HG03095 (cell line): ENCODE data around the gene C2CD2.

Experiments
- ATAC-seq: cut with Tn5 transposase; IDR thresholded peaks from one replicate; pipeline ENCODE4 v1.9.1; 2021; ENCODE audit warnings: moderate library complexity; ENCODE audit not compliant: unreplicated experiment

Gene C2CD2

DNA sequence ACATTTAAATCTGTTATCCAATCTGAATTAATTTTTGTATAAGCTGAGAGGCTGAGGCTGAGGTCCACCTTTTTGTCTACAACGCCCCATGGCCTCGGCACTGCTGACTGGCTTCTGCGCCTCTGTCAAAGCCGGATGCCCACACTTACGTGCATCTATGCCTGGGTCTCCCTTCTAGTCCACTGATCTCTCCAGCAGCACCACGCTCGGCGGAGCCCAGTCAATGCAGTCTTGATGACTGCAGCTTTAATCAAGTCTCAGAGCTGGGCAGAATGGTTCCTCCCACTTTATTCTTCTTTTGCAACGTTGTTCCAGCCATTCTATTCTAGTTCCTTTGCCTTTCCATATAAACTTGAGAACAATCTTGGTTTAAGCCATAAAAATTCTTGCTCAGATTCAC is 84.0 kb downstream of the C2CD2 start:
- no peak for ATAC-seq

DNA sequence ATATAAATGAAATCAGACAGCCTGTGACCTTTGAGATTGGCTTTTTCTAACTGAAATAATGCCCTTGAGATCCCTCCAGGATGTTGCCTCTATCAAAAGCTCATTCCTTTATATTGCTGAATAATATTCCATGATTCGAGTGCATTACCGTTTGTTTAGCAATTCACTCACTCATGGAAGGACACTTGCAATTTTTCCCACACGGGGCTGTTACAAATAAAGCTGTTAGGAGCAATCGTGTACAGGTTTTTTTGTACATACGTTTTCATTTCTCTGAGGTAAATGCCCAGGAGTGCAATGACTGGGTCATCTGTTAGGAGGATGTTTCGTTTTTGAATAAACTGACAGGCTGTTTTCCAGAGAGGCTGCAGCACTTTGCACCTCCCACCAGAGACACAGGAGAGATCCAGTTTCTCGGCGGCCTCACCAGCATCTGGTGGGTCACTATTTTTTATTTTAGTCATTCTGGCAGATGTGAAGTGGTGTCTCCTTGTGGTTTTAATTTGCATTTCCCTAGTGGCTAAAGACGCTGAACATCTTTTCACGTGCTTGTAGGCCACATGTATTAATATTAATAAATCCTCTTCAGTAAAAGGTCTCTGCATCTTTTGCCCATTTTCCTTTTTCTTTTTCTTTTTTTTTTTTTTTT is 85.6 kb downstream of the C2CD2 start:
- ATAC-seq, result peak; percentile 39

DNA sequence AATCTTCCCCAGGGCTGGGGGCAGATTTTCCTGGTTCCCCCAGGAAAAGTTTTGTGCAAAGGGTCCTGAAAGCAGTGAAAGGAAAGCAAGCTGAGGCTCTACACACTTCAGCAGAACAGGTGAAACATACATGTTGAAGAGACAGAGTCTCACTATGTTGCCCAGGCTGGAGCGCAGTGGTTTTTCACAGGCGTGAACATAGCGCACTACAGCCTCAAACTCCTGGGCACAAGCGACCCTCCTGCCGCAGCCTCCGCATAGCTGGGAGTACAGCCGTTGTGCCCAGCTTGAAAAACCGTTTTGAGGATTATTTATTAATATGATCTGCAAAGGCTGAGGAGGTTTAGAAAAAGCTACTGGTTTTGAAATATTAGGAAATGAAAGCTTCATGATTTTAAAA is 86.5 kb downstream of the C2CD2 start:
- ATAC-seq, result no peak

DNA sequence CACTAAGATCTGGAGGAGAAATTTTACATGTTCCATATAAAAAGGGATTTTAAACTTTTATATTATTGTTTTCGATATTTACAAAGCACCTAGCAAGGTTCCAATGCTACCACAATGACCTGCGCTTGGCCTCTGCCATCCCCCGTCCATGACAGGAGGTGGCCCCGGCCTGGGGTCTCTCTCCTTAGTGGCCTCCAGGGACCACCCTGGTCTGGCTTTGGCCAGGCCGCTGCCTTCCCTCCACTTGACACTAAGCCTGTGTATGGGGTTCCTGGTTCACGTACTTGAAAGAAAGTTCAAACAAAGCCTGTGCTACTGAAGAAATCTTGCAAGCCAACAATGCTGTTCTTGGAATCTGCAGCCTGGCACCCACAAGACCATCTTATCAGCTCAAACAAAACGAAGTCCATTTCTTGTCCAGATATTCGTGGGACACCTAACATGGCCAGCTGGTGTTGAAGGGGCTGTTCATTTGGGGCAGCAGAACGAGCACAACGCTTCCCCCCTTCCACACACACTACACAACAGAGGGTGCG is 87.5 kb downstream of the C2CD2 start:
- no peak for ATAC-seq

DNA sequence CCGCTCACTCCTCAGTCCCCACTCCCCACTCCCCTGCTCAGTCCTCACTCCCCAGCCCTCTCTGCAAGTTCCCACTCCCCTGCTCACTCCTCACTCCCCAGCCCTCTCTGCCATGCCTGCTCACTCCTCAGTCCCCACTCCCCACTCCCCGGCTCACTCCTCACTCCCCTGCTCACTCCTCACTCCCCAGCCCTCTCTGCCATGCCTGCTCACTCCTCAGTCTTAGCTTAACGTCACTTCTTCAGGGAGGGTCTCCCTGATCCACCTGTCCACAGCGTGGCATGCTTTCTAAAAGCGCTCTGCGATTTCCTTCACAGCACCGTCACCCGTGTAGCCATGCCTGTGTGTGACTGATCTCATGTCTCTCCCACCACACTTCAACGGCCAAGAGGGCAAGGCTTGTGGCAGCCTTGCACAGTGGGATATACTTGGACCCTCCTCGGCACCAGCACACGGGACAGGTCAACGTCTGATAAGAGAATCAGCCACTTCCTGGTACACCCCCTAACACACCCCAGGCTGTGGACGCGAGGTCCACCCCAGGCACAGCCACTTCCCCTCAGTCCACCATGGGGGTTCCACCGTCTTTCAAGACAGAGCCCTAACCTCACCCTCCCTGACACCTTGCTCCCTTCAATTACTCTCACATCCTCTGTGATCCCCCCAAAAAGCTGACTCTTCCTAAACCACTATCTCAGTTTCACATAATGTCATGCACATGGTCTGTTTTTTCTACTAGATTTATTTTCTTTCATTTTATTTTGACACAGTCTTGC is 88.6 kb downstream of the C2CD2 start:
- peak; percentile 71 for ATAC-seq

DNA sequence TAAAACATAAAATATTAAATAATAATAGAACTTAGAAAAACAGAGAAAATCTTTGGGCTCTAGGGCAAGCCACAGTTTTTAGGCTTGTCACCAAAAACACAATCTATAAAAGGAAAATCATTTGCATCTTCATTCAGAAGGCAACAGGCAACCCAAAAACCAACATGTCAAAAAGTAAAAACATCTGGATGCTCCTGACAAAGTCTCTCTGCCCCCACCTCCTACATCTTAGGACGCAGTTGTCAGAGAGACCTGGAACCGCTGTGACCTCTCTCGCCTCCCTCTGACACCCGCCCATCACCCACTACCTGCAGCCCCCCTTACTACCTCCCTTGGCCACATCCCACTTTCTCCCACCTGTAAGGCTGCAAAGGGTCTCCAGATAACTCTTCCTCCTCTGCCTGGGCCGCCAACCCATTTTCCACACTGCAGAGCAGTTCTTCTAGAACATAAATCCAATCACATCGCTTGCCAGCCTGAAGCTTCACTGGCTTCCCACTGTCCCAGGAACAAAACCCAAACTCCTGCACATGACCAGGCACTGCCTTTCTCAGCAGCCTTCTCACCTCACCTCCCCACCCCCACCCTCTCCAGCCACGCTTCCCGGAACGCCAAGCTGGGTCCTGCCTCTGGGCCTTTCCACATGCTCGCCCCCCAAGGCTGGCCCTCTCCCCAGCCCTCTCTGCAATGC is 89.4 kb downstream of the C2CD2 start:
- ATAC-seq, result no peak

DNA sequence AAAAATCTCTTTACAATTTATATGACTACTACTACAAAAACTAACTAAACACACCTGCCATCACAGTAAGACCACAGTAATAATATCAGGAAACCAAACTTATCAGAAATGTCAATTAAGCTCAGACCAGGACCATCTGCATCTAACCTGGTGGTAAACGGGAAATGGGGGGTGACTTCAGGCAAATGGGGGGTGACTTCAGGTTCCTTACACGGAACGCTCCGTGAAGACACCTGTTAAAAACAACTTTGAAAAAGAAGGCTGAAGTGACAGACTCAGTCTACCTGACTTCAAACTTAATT is 90.4 kb downstream of the C2CD2 start:
- no peak for ATAC-seq

DNA sequence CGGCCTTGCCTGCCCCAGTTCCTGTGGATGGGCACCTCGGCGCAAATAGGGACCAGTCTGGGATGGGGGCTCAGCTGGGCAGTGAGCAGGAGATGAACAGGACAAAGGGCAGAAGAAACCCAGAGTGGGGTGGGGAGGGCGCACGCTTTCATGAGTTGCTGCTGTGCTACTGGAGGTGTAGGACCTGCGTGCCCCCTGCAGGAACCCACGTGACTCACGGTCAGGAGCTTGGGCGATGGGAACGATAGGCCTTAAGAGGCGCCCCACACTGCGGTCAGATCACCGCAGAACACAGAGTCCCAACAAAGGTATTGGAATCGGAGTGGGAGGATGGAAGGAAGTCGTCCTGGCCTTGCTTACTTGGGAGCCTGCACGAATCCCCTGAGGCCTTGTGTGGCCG is 91.8 kb downstream of the C2CD2 start:
- ATAC-seq, result no peak

DNA sequence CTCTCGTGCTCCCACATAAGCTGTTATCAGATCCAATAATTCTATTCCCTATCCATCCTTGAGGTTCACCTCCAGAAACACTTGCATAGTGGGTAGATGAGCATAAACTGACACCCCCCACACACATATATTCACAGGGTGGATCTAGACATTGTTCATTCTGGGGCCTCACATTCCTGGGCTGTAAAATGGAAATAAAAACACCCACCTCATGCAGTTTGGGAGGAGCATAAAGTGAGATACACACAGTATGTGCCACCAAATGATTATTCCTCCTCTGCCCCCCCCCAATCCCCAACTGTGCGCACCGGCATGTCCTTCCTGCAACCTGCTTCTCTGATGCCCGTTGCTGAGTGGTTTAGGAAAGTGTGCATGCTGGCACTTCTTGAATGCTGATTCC is 92.6 kb downstream of the C2CD2 start:
- ATAC-seq, result no peak

DNA sequence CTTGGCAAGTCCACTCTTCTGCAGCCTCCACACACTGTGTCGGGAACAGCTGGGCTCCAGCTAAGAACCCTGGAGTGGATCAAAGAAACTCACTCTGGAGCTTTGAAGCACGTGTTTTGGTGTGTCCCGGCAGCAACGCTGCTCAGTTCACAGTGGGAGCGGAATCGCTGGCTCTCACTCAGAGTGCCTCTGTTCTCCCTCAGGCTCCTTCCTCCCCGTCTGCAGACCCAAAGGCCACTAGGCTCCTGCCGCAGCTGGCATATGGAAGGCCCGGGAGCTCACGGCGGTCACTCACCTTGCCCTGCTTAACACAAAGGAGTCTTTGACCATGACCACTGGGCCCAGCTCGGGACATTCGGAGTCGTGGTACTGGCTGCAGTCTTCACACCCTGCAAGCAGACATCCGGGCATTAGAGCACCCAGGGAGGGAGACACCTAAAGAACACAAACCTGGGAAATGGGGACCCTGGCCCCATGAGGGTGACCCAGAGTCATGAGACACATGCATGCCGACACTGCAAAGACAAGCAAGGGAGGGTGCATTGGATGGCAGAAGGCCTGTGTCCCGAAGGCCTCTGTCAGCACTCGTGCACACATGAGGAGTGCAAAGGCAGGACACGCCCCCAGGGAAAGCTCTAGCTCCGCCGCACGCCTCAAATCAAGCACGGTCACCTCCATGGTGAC is 94.4 kb downstream of the C2CD2 start:
- ATAC-seq, result no peak

DNA sequence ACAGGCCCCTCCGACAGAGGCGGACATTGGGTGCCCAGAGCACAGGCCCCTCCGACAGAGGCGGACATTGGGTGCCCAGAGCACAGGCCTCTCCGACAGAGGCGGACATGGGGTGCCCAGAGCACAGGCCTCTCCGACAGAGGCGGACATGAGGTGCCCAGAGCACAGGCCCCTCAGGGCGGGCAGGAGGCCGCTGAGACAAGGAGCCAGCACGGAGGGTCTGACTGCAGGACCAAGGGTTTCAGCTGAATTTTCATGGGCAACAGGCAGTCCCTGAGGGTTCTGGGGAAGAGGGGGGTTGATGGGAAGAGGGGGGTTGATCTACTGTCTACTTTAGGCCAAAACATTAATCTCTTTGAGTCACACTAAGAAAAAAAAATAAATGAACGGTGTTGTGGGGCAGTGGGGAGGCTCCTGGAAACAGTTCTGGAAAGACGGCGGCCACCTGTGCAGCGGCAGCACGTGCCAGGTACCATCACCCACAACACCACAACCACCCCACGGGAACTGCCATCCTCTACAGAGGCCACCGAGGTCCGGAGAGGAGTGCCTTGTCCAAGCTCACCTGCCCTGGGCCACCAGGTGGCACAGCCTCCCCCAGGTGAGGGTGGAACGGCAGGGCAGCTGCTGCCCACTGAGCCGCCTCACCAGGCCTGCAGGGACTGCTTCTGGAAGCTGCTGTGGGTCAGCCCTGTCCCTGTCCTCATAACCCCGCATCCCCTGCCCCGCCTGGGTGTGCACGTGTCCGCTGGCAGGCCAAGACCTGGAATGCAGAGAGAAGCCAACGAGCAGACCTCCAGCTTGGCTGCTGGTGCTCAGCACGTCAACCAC is 95.1 kb downstream of the C2CD2 start:
- ATAC-seq, result no peak

DNA sequence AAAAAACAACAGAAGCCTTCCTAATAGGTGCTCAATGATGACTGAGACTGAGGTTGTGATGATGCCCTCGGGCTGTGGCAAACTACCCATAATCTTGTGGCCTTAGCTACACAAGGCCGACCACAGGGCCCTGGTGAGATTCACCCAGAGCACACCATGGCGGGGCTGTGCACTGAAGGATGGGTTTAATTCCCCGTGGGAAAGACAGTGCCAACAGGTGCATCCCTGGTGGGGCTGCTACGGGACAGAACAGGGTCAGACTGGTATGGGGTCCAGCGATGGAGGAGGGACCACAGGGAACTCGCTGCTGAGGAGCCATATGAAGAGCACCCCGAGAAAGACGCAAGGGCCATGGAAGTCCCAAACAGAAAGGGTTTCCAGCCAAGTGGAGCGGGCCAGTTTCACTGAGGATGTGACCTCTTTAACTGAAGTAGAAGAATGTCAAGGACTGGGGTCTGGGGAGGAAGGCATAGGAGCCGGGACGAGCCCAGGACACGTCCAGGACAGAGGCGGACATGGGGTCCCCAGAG is 96.0 kb downstream of the C2CD2 start:
- ATAC-seq, result no peak

DNA sequence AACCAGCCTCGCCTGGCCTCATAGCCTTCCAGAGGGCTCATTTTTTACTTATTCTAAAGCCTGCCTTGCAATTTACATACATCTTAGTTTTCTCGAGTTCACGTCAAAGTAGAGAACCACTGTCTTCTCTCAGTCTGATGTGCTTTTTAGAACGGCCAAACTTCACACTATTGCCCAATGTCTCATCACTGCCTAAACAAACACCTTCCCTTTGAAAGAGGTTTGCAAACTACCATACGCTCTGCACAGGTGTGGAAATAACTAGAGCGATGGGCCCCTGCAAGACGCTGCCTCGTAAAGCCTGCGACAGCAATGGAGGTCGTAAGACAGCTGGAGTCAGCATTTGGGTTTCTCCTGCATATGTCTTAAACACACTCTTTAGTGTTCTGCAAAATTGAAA is 97.2 kb downstream of the C2CD2 start:
- no peak for ATAC-seq

DNA sequence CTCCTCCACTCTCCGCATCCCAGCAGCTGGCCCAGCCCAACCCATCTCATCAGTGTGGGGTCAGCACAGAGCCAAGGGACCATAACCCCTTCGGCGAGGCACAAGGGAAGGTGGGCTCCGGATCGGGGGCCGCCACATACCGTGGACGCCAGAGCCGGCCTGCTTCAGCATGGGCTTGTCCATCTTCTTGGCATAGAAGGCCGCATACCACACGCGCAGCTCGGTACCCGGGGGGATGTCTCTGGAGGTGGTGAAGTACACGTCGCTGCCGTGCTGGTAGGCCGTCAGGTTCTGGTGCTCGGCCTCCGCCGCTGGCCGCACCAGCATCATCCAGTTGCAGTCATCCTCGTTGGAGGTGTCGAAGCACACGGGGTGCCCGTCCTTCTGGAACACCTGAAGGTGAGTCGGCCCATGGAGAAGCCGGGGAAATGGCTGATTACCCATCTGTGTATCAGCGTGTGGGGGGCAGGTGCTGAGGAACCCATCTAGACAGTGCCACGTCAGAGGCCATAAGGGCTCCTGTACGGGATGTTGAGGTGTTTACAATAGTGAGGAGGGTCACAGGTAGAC is 99.3 kb downstream of the C2CD2 start:
- ATAC-seq, result no peak

DNA sequence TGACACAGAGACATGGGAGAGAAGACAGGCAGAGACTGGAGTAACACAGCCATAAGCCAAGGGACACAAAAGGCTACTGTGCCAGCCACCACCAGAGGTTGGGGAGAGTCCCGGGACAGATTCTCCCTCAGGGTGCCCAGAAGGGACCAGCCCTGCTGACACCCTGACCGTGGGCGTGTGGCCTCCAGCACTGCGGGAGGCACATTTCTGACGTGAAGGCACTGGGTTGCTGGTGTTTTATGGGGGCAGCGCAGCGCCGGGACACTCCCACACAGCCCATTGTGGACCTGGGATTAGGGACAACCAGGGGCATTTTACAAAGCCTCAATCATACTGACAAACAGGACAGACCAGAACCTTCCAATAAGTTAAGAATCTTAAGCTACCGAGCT is 100.9 kb downstream of the C2CD2 start:
- no peak for ATAC-seq

DNA sequence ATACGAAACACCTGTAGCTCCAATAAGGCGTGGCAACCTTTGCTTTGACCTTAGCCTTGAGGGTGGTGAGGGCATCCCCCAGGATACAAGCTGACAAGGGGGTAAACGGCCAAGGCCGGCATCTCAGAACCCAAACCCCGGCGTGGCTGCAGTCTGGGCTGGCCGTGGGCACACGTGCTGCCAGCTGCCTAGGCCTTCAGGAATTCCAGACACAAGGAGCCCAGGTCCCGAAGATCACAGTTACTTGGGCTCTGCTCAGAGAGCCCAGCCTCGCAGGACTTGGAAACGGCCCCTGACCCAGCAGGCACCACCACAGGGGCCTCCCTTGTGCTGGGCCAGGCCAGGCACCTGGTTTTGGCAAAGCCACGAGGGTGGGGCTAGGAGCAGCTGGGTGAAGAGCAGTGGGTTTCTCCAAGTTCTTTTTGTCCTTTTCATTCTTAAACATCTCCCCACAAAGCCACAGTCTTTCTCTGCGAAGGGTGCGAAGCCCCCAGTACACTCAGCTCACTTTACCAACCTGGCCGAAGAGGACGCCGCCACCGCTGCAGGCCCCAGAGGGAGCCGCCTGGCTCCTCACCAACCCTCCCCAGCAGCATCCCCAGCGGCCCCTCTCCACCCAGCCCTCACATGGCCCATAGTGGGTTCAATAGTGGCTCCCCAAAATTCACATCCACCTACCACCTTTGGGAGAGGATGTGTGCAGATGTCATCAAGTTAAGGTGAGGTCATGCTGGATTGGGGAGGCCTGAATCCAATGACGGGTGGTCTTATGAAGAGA is 101.5 kb downstream of the C2CD2 start:
- no peak for ATAC-seq

DNA sequence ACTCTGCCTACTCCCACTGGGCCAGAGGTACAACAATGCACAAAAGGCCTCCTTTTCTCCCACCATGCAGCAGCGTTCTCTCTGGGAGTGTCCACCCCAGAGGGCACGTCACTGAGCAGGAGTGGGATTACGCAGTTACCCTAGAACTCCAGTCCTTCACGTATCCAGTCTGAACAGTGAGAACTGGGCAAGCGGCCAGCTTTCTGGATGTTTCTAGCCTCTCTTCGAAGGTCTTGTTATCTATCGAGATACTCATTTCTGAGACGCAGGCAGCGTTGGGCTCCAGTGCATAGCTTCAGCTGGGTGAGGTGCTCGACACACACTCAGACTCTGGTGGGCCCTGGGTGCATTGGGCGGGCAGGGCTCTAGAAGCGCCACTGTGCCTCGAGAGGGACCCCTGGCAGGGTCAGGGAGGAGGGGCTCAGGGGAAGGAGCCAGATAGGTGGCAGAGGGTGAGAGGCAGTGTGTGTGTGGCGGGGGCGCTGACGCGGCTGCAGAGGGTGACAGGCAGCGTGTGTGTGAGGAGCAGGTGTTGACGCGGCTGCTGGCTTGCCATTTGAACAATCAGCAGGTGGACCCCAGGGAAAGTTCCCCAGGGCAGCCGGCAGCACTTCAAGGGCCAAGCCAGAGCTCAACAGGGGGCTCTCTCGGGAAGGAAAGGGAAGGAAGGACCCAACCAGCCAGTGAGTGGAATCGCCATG is 102.6 kb downstream of the C2CD2 start:
- ATAC-seq, result no peak

DNA sequence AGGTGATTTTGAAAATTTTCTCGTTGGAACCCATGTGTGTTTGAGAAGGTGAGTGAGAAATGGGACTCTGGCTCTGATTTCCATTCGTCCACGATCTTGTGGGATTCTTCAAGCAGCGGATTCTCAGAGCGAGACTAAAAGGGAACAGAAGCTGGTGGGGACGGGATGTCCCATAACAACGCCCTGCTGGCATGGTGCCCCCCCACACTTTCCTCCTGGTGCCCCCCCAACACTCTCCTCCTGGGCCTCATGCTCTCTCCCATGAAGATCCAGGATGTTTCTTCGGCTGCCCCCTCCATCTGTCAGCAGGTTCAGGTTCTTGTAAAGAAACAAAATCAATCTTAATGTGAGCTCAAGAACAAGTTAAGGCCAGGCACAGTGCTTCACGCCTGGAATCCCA is 103.7 kb downstream of the C2CD2 start:
- ATAC-seq, result no peak
